ENCODE results near the gene GTF3C2.

The GTF3C2 gene

DNA sequence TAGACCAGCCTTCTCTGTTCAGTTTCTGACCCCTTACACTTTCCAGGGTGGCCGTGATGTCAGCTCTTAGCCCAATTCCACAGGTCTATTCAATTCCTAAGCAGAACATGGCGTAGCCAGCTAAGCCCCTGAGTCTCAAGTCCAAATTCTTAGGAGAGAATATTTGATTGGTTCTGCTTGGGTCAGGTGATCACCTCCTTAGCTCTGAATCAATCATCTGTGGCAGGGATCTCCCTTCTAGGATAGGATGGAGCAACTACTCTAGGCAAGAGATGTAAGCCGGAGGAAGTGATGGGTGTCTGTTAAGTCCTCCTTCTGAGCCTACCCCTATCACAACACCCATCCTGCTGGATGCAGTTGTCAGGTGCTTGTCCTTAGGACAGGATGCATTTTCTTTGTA is 59.4 kb downstream of the GTF3C2 start:
- no peak for DNase-seq (ENCODE audit: low read depth)

DNA sequence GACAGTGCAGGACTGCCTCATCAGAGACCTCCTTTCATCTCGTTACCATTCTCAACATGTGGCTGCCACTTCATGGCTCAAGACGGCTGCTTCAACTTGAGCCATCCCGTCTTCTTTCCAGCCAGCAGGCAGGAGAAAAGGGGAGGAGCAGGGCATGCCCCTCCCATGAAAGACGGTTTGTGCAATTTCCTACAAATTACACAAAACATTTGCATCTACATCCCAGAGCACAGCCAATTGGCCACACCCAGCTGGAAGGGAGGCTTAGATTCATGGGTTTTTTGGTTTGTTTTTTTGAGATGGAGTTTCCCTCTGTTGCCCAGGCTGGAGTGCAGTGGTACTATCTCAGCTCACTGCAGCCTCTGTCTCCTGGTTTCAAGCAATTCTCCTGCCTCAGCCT is 60.1 kb downstream of the GTF3C2 start:
- DNase-seq (ENCODE audit: low read depth) = no peak

DNA sequence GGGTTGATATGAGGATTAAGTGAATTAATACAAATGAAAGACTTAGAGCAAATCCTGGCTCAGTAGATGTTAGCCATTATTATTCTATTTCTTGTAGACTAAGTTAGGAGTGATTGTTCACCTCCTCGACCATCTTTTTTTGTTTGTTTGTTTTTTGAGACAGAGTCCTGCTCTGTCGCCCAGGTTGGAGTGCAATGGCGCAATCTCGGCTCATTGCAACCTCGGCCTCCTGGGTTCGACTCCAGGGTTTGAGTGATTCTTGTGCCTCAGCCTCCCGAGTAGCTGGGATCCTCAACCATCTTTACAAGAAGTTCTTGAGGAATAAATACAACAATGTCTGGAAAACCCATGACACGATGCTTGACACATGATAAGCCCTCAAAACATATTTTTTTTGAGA is 61.6 kb downstream of the GTF3C2 start:
- no peak for DNase-seq (ENCODE audit: low read depth)

DNA sequence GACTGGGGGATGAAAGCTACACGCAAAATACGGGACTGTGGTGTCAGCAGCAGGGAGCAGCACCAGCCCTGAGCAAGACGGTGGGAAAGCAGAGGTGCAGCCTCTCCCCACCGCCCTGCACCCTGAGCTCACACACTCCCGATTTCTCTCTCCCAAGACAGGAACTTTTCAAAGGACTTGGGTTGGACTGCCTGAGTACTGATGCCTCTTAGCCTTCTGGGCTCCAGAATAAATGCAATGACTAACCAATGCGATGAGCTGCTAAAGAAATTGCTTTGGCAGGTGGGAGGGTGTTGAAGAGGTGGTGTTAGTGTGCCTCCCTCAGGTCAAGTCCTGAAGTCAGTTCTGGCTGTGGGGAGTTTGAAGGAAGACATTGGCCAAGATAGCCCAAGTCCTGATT is 64.7 kb downstream of the GTF3C2 start:
- DNase-seq (ENCODE audit: low read depth) = no peak

DNA sequence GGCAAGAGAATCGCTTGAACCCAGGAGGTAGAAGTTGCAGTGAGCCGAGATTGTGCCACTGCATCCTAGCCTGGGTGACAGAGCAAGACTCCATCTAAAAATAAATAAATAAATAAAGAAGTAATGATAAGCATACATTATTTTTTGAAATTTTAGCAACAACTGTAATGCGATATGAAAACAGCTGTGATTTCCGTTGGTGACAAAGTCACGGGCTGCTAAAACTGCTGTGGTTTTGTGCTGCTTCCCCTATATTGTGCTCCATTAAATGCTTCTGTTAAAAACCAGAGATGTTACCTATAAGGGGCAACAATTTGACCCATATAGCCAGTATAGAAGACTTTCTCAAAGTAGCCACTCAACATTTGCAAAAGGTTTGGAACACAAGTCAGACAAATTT is 66.0 kb downstream of the GTF3C2 start:
- no peak for DNase-seq (ENCODE audit: low read depth)

DNA sequence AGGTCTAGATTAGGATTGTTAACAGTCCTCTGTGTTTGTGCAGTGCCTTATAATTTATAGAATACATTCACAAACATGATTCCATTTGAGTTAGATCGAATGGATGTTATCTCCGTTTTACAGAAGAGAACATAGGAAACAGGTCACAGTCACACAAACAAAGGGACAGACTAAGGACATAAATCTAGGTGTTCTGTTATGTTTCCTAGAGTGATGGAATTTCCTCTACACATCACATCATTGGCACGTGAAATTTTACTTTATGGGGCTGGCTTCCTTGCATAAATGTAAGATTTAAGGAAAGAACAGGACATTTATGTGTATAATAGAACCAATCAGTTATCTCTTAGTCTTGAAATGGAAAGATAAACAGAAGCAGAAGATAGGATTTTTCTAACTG is 68.0 kb downstream of the GTF3C2 start:
- no peak for DNase-seq (ENCODE audit: low read depth)

DNA sequence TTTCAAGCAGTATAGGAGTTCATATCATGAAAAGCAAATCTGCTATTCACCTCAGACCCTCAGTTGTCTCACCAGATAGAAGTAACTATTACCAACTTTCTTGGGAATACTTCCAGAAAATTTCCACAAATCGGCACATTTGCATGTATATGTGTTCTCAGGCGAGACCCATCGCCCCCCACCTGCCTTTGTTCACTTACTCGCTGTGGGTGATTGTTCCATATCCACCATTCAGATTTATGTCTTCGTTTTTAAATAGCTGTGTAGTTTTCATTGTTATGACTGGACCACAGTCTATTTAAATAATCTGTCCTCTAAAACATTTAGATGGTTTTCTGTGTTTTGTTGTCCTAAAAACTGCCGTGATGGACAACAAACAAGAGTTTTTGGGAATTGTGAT is 71.1 kb downstream of the GTF3C2 start:
- DNase-seq (ENCODE audit: low read depth) = no peak

DNA sequence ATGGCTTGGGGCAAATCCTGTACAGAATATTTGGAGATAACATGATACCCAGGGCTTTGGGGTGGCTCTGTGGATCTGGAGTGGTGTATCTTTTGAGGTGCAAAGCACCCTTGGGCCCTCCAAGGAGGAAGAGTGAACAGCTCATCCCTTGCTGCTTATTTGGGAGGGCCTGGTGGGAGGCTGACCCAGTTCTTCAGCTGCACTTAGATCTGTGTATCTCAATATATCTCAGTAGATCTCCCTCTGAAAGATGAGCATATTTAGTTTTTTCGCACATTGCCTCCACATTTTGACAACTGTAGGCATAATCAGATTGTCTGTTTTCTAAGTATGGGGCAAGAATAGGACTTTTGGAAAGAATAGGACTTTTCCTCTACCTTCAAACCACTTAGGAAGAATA is 71.6 kb downstream of the GTF3C2 start:
- no peak for DNase-seq (ENCODE audit: low read depth)

DNA sequence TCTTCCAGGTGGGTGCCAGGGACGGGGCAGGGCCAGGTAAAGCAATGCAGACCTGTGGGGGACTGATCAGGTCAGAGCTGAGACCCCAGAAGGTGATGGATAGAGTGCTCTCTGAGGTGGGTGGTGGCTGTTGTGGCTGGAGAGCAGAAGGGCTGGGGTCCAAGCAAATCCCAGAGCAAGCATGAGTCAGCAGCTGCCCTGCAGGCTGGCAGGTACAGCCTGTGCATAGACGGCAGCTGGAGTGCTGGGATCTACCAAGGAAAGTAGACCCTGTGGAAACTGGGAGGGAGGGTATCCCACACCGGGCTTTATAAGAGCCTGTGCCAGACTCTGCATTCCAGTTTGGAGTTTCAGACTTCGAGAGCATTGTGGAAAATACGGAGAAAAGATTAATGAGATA is 73.7 kb downstream of the GTF3C2 start:
- no peak for DNase-seq (ENCODE audit: low read depth)

DNA sequence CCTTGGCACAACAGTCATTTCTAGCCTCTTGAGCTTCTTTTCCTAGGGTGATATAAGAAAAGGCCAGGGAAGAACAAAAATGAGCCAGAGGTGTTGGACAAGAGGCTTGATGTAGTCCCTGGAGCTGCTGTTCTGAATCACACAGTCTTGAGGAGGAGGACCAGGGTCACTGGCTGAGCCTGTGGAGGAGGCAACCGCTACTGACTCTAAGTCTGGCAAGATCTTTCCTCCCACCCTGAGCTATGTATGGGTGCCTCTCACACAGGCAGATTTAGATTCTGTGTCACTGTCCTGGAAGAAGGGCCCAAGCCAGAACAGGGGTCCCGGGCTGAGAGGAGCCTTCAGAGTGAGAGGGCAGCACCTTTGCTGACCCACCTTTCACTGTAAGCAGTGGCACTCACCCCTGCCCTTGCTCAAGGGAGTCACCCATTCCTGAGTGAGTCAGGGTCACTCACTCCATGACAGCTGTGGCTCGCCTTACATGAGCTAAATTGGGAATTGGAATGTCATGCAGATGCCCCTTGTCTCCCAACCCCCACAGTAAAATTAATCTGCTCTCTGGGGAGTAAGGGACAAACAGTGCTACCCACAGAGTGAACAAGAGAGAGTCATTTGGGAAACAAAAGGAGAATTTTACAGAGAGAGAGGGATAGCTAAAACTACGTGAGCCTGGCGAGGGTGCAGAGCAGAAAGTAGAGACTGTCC is 74.6 kb downstream of the GTF3C2 start, which contains the start of gene TRIM54:
Gene TRIM54, plus strand, starts transcription at position 575 of the 705 bp plus-strand sequence. CDS start 303 bp downstream, outside the sequence.
- no peak for DNase-seq (ENCODE audit: low read depth)

DNA sequence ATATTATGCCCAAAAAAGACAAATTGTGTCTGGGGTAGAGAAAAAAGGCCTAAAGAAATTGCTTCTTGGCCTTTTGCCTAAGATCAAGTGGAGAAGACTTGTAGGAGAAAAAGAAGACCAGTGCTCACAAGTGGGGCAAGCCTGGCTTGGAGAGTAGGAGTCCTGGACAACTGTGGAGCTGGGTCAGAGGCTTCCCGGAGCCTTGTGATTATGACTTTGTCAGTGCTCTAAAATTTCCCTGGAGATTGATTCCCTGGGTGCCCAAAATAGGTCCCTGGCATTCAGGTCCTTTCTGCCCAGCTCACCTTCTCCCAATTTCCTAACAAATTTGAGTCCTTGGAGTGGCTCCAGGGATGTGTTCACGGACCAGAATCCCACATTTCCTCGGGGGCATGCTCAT is 75.1 kb downstream of the GTF3C2 start:
- DNase-seq (ENCODE audit: low read depth) = no peak

DNA sequence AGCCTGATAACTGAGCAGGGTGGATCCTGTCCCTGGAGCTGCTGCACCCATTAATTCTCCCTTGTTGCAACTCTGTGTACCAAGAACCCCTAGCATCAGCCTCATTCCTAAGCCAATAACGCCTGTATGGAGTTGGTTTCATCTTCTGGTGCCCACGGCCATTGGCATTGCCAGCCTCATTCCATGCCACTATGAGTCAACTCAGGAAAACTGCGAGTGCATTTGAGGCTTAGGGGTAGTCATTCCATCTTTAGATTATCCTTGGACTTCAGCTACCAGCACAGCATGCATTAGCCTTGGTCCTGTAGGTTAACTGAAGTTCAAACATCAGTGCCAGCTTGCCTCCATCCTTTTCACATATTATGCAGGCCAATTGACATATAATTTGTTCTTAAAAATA is 75.7 kb downstream of the GTF3C2 start:
- no peak for DNase-seq (ENCODE audit: low read depth)

DNA sequence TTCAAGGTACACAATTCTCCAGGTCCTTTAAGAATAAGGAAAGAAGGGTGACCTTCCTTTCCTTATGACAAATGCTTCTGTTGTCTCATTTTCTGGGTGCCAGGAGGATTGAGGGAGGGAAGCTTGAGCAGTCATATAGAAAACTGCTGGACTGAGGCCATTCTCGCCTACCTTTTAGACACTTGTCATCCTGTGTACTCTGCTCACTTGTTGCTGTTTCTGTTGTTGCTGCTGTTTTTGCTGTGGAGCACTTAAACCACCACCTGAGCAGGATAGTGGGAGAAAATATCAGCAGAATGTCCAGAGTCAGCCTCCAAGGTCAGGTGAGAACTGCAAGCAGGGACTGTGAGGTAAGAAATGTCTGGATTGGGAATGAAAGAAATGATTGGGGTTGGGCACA is 78.6 kb downstream of the GTF3C2 start:
- no peak for DNase-seq (ENCODE audit: low read depth)
